Measurements from ENCODE around the gene RASD1. TPM values are rescaled to one million over a fixed set of nuclear protein-coding genes. Genes with fewer than 3 reads are reported as not detected.

RASD1 gene
- polyA plus RNA-seq, 1 of the 3 experiments (the other 2 are of a cell fraction): 0.43 TPM

DNA sequence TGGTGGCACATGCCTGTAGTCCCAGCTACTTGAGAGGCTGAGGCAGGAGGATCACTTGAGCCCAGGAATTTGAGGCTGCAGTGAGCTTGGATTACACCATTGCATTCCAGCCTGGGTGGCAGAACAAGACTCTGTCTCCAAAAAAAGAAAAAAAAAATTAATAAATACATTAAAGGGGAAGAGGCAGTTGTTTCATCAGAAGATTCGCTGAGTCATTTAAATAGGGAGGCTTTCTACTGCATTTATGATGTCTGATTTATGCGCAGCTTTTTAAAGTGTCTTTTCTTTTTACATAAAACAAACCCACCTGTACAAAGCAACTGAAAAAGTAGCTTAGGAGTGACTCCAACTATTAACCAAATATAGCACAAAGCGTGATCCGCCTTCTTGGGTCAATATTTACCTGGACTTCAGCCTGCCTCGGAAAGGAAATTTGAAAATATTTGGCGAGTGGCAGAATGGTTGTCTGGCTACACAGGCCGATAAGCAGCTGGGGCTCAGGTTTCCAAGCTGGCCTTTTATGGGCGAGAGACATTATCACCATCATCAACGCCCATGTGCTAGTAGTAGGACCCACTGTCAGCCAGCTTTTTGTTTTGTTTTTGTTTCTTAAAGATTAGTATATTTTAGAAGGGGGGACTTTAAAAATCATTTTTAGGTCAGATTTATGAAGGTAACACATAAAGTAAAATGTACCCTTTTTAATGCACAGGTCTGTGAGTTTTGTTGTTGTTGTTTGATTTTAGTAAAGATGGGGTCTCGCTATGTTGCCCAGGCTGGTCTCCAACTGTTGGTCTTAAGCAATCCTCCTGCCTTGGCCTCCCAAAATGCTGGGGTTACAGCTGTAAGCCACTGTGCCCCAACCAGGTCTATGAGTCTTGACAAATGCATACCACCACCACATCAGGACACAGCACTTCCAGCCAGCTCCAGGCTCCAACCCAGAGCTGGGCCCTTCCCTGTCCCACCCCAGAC lies 42.5 kb upstream of the RASD1 start:
- Histone ChIP-seq H3K27ac (ENCODE audit: low read depth in 2 of 2, low read length in 1 of 2) (no peak overlapping the region), H3K9me3 (no peaks in the 10 kb centered on the region), H3K4me2 (no peak overlapping the region), H3K79me2 (ENCODE audit: insufficient read depth) (no peaks in the 10 kb centered on the region), H2AFZ (ENCODE audit: low read depth) (no peak overlapping the region), H4K20me1 (ENCODE audit: insufficient read depth) (no peaks in the 10 kb centered on the region), H3K4me3 (ENCODE audit: low read depth in 2 of 2, low read length in 1 of 2) (no peak overlapping the region), H3K9ac (no peak overlapping the region), H3K36me3 (replicated peaks in 1 of 2; ENCODE audit: control insufficient read depth in 1 of 2, insufficient read depth in 2 of 2, low read length in 1 of 2) (no peaks in the 10 kb centered on the region), H3K4me1 (ENCODE audit: control insufficient read depth in 1 of 2, insufficient read depth in 2 of 2, low read depth in 1 of 2, low read length in 1 of 2) (peaks cover 0 to 65% of the 10 kb centered on the region in 2 experiments; a peak in 1 of 4 replicates), H3K27me3 (ENCODE audit: insufficient read depth) (no peaks in the 10 kb centered on the region), H3K9me2 (no peaks in the 10 kb centered on the region), H3F3A (replicated peaks; ENCODE audit: insufficient read depth) (no peaks in the 10 kb centered on the region)
- ChIA-PET CTCF (interaction anchor here (0.9 to 2.6 kb wide), 4 partner anchors 15 to 103 kb away, joined by 3 to 15 read pairs (median 9); partner anchors contain the start of gene RASD1), POLR2A (no interaction called here)
- no peak for DNase-seq
- WGBS (ENCODE audit: low lambda C conversion rate): 75% methylated on average over 10 of the region's 10 CpGs
- TF ChIP-seq, protein P1, sequence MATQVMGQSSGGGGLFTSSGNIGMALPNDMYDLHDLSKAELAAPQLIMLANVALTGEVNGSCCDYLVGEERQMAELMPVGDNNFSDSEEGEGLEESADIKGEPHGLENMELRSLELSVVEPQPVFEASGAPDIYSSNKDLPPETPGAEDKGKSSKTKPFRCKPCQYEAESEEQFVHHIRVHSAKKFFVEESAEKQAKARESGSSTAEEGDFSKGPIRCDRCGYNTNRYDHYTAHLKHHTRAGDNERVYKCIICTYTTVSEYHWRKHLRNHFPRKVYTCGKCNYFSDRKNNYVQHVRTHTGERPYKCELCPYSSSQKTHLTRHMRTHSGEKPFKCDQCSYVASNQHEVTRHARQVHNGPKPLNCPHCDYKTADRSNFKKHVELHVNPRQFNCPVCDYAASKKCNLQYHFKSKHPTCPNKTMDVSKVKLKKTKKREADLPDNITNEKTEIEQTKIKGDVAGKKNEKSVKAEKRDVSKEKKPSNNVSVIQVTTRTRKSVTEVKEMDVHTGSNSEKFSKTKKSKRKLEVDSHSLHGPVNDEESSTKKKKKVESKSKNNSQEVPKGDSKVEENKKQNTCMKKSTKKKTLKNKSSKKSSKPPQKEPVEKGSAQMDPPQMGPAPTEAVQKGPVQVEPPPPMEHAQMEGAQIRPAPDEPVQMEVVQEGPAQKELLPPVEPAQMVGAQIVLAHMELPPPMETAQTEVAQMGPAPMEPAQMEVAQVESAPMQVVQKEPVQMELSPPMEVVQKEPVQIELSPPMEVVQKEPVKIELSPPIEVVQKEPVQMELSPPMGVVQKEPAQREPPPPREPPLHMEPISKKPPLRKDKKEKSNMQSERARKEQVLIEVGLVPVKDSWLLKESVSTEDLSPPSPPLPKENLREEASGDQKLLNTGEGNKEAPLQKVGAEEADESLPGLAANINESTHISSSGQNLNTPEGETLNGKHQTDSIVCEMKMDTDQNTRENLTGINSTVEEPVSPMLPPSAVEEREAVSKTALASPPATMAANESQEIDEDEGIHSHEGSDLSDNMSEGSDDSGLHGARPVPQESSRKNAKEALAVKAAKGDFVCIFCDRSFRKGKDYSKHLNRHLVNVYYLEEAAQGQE (IDR thresholded peaks at IDR 0.05; ENCODE audit: low read depth, low read length): no peak
- TF ChIP-seq, protein P2, sequence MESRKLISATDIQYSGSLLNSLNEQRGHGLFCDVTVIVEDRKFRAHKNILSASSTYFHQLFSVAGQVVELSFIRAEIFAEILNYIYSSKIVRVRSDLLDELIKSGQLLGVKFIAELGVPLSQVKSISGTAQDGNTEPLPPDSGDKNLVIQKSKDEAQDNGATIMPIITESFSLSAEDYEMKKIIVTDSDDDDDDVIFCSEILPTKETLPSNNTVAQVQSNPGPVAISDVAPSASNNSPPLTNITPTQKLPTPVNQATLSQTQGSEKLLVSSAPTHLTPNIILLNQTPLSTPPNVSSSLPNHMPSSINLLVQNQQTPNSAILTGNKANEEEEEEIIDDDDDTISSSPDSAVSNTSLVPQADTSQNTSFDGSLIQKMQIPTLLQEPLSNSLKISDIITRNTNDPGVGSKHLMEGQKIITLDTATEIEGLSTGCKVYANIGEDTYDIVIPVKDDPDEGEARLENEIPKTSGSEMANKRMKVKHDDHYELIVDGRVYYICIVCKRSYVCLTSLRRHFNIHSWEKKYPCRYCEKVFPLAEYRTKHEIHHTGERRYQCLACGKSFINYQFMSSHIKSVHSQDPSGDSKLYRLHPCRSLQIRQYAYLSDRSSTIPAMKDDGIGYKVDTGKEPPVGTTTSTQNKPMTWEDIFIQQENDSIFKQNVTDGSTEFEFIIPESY (IDR thresholded peaks at IDR 0.05; ENCODE audit: borderline replicate concordance, low read depth): no peak
- TF ChIP-seq SIN3A (IDR thresholded peaks at IDR 0.05; ENCODE audit: borderline replicate concordance, low read depth, low read length): no peak
- no peak for TF ChIP-seq JUND (IDR thresholded peaks at IDR 0.05)
- TF ChIP-seq MXI1 (IDR thresholded peaks at IDR 0.05; ENCODE audit: low read depth, low read length): no peak
- TF ChIP-seq CHD2 (IDR thresholded peaks at IDR 0.05; ENCODE audit: low read length, partially characterized antibody): no peak
- no peak for TF ChIP-seq RXRA (IDR thresholded peaks at IDR 0.05; ENCODE audit: borderline replicate concordance, low read depth)
- TF ChIP-seq RAD21 (IDR thresholded peaks at IDR 0.05; ENCODE audit: low read length): no peak
- TF ChIP-seq USF1 (IDR thresholded peaks at IDR 0.05; ENCODE audit: borderline replicate concordance, low read depth): no peak
- TF ChIP-seq YY1 (IDR thresholded peaks at IDR 0.05; ENCODE audit: low read depth): no peak
- no peak for TF ChIP-seq EP300 (IDR thresholded peaks at IDR 0.05; ENCODE audit: borderline replicate concordance in 1 of 2, low read depth in 1 of 2, low read length in 1 of 2)
- no peak for TF ChIP-seq TEAD4 (IDR thresholded peaks at IDR 0.05; ENCODE audit: borderline replicate concordance, insufficient read depth)

Measured in SK-N-SH (cell line).